ENCODE data around the gene TAL1. TPM values are rescaled to one million over a fixed set of nuclear protein-coding genes. Genes with fewer than 3 reads are reported as not detected.

TAL1 gene
- total and polyA plus RNA-seq, 7 donors, result 0.73 to 2.1 (median 1.5) TPM

DNA sequence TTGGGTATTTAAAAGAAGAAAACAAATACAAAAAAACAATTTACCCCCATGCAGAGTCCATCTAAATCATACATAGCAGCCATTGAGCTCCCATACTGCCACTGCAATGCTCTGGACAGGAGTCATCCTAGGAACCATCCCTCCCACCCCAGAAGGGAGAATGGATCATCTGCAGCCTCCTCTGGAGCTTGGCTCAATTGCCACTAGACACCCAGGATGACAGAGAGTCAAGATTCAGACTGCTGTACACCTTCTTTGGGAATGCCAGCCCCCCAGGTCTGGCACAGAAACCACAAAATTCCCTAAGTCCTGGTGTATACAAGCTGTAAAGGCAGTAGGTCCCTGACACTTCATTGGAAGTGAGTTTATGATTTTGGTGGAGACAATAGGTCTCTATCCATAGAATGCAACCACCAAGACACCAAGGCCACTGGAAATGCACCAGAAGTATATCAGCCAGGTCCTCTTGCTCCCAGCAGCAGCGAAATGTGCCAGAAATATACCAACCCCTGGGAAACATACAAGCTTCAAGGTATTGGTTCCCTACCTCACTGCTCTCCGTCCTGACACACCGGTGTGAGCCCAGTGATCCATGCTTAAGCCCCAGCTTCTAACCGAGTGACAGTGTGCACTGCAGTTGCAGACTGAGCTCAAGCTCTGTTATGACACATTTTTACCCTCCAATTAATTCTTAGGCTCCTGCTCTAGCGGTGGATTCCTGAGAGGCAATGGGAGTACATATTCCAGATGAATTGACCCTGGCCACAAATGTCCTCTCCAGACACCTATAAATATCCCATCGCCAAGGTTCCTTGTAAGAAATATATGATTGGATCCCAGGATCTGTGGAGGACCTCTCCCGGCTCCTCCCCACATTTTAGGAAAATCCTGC lies 4.4 kb downstream of the TAL1 start:
- WGBS, 3 donors, result 62 to 76% (median 63%) methylated on average over 7 of the region's 7 CpGs
- peak overlapping the region; percentile 62 for H3K4me3 ChIP-seq
- H3K27ac ChIP-seq, result no peak overlapping the region
- ATAC-seq (no peak), DNase-seq (no peak)
- peaks cover 12% of the 10 kb centered on the region for H3K4me1 ChIP-seq
- H3K9me3 ChIP-seq, result no peaks in the 10 kb centered on the region
- intact Hi-C loops (cut with DNase I), result no loop called here
- TF ChIP-seq, protein P1, sequence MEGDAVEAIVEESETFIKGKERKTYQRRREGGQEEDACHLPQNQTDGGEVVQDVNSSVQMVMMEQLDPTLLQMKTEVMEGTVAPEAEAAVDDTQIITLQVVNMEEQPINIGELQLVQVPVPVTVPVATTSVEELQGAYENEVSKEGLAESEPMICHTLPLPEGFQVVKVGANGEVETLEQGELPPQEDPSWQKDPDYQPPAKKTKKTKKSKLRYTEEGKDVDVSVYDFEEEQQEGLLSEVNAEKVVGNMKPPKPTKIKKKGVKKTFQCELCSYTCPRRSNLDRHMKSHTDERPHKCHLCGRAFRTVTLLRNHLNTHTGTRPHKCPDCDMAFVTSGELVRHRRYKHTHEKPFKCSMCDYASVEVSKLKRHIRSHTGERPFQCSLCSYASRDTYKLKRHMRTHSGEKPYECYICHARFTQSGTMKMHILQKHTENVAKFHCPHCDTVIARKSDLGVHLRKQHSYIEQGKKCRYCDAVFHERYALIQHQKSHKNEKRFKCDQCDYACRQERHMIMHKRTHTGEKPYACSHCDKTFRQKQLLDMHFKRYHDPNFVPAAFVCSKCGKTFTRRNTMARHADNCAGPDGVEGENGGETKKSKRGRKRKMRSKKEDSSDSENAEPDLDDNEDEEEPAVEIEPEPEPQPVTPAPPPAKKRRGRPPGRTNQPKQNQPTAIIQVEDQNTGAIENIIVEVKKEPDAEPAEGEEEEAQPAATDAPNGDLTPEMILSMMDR (IDR thresholded peaks at IDR 0.05), result no peak
- peaks cover 0 to 100% (median 40%) of the 10 kb centered on the region in 3 donors for H3K27me3 ChIP-seq (ENCODE audit: insufficient read depth in 3 of 3, low read length in 2 of 3)
- no peaks in the 10 kb centered on the region for H3K36me3 ChIP-seq (ENCODE audit: insufficient read depth in 1 of 2, low read depth in 1 of 2)

DNA sequence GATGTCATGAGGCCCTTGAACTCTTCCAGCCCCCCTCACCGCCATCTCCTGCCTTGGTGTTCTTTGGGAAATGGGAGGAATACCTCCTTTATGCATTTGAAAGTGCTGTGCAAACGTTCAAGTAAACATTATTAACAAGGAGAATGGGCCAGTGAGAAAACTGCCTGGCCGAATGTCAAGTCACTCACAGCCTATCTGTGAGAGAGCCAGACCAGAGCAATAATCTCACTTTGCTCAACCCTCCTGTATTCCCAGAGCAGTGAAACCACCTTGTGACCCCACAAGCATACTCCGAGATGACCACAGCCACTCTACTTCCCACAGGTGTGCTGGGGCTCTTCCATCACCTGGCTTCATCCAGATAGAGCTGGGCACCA lies 5.2 kb downstream of the TAL1 start:
- no peaks in the 10 kb centered on the region for H3K36me3 ChIP-seq (ENCODE audit: insufficient read depth in 1 of 2, low read depth in 1 of 2)
- H3K9me3 ChIP-seq, result no peaks in the 10 kb centered on the region
- intact Hi-C loops (cut with DNase I), result no loop called here
- H3K27ac ChIP-seq, result no peak overlapping the region
- no peak for DNase-seq
- peaks cover 0 to 100% (median 36%) of the 10 kb centered on the region in 3 donors for H3K27me3 ChIP-seq (ENCODE audit: insufficient read depth in 3 of 3, low read length in 2 of 3)
- peaks cover 11% of the 10 kb centered on the region for H3K4me1 ChIP-seq
- no peak for ATAC-seq
- H3K4me3 ChIP-seq, result no peak overlapping the region
- WGBS, 3 donors, result 72 to 76% (median 76%) methylated on average over 4 of the region's 4 CpGs
- TF ChIP-seq, protein P1 (IDR thresholded peaks at IDR 0.05), result no peak

DNA sequence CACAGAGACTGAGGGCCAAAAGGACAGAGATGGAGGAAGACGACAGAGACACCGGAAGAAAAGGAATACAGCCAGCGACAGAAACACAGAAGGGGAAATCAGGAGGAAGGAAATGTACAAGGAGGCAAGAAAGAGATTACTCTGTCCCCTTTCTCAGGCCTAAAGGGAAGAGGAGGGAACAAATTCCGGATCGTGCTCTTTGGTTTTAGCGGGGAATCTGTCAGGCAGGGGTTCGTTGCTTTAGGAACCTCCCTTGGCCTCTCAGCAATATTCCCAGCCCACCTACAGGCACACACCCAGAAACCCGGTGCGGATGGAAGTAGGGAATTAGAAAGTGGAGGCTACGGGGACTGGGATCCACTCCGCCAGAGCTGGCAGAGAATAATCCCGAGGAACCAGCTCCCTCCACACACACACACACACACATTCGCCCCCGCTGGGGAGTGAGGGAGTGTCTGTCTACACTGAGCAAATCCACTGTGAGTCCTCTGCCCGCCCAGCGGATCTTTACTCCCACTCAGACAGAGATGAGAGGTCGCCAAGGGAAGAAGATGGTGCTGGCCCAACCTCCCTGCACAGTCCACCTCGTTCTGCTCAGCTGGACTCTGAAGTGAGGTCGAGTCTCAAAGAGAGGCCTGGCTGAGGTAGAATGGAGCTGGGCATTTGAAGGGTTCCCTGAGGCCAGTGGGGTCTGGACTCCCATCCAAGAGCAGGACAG lies 5.7 kb downstream of the TAL1 start:
- H3K9me3 ChIP-seq, result no peaks in the 10 kb centered on the region
- DNase-seq (no peak), ATAC-seq (no peak)
- TF ChIP-seq, protein P1 (IDR thresholded peaks at IDR 0.05), result no peak
- 19 to 38% (median 26%) methylated on average over 19 of the region's 19 CpGs for WGBS, 3 donors
- peaks cover 0 to 100% (median 36%) of the 10 kb centered on the region in 3 donors for H3K27me3 ChIP-seq (ENCODE audit: insufficient read depth in 3 of 3, low read length in 2 of 3)
- intact Hi-C loops (cut with DNase I), result no loop called here
- no peak overlapping the region for H3K27ac ChIP-seq
- peaks cover 6% of the 10 kb centered on the region for H3K4me1 ChIP-seq
- peak overlapping the region; percentile 58 for H3K4me3 ChIP-seq
- H3K36me3 ChIP-seq (ENCODE audit: insufficient read depth in 1 of 2, low read depth in 1 of 2), result no peaks in the 10 kb centered on the region

- TF ChIP-seq, protein P1 (IDR thresholded peaks at IDR 0.05), result no peak
- no peaks in the 10 kb centered on the region for H3K36me3 ChIP-seq (ENCODE audit: insufficient read depth in 1 of 2, low read depth in 1 of 2)
- peak overlapping the region; percentile 58 for H3K4me3 ChIP-seq
- intact Hi-C loops (cut with DNase I), result no loop called here
- DNase-seq (peak in 1 of 2 donors; percentile 62), ATAC-seq (peak; percentile 38 to 53 (median 50))
- H3K27me3 ChIP-seq (ENCODE audit: insufficient read depth in 3 of 3, low read length in 2 of 3), result peaks cover 0 to 100% (median 30%) of the 10 kb centered on the region in 3 donors
- no peak overlapping the region for H3K27ac ChIP-seq
- peaks cover 6% of the 10 kb centered on the region for H3K4me1 ChIP-seq
- H3K9me3 ChIP-seq, result no peaks in the 10 kb centered on the region
- WGBS, 3 donors, result 0 to 3% (median 1%) methylated on average over 67 to 79 of the region's 79 CpGs
These were observed 6.5 kb downstream of the TAL1 start for GRCh38 chr1:47225430-47226100.

Data from psoas muscle (tissue), 8 donors.